Stimulated activated CD4-positive, alpha-beta T cell treated with anti-CD3 and anti-CD28 coated beads, Interleukin-4, amount 100 ng/mL, for 48 hours (primary cell): ENCODE data around the gene ARHGEF1.
"Not testable (repeated sequence)": the region's sequence is repeated elsewhere in the genome, so short reads cannot be mapped to it uniquely, and the experiment has no call there.

ENCODE experiments used
- DNase-seq, 2 donors: peaks; one replicate each; pipeline ENCODE4 v3.0.0-alpha.2; 2020; ENCODE audit warnings: low read depth in 2 of 2

The ARHGEF1 gene

GRCh38 chr19:41863209-41863931 is 19.6 kb upstream of the ARHGEF1 start:
- DNase-seq: no peak

- DNase-seq: no peak
These were observed 18.6 kb upstream of the ARHGEF1 start for GRCh38 chr19:41864374-41864773.

- DNase-seq: no peak
These were observed 16.7 kb upstream of the ARHGEF1 start for GRCh38 chr19:41866284-41866683.

- DNase-seq: no peak
These were observed 14.6 kb upstream of the ARHGEF1 start for GRCh38 chr19:41868120-41868988.

GRCh38 chr19:41868989-41869300 is 14.0 kb upstream of the ARHGEF1 start:
- no peak for DNase-seq

GRCh38 chr19:41869374-41869955 is 13.5 kb upstream of the ARHGEF1 start:
- no peak for DNase-seq

- no peak for DNase-seq
These were observed 12.5 kb upstream of the ARHGEF1 start for GRCh38 chr19:41870401-41870873.

- peak; percentile 55 to 62 for DNase-seq
These were observed 11.2 kb upstream of the ARHGEF1 start for GRCh38 chr19:41871573-41872383.

GRCh38 chr19:41872384-41872774 is 10.6 kb upstream of the ARHGEF1 start:
- DNase-seq: no peak

- DNase-seq: peak in 1 of 2 donors; percentile 62
These were observed 10.0 kb upstream of the ARHGEF1 start for GRCh38 chr19:41872775-41873647.

GRCh38 chr19:41875973-41876372 is 7.0 kb upstream of the ARHGEF1 start:
- DNase-seq: not testable (repeated sequence)

GRCh38 chr19:41876847-41877832 is 5.8 kb upstream of the ARHGEF1 start, which contains the start of gene CD79A:
CD79A (plus strand) TSS chr19:41877279; CDS start chr19:41877305, 26 bp downstream.
- DNase-seq: no peak

GRCh38 chr19:41877916-41878905 is 4.8 kb upstream of the ARHGEF1 start:
- DNase-seq: no peak

- DNase-seq: no peak
These were observed 3.9 kb upstream of the ARHGEF1 start for GRCh38 chr19:41879080-41879479.

GRCh38 chr19:41879670-41880328 is 3.2 kb upstream of the ARHGEF1 start:
- no peak for DNase-seq

GRCh38 chr19:41880329-41880708 is 2.7 kb upstream of the ARHGEF1 start:
- no peak for DNase-seq

GRCh38 chr19:41883463-41883820 is 458 bp downstream of the ARHGEF1 start:
- DNase-seq: no peak
